Neuronal stem cell (in vitro differentiated cells): ENCODE measurements around the gene TNRC6B.

ENCODE experiments used
- DNase-seq: peaks from one replicate; pipeline ENCODE4 v3.0.0-alpha.2; 2013; ENCODE audit warnings: low spot score
- H2AFZ ChIP-seq: one replicate; pipeline ENCODE4 v1.6.1; 2013; ENCODE audit warnings: mild to moderate bottlenecking, low read length, inconsistent platforms
- H2AK5ac ChIP-seq: 2 replicates; pipeline ENCODE4 v1.6.1; 2013; ENCODE audit warnings: low read depth, mild to moderate bottlenecking, inconsistent platforms, low read length, moderate library complexity, mixed read lengths
- H2BK120ac ChIP-seq: 2 replicates; pipeline ENCODE4 v1.6.1; 2013; ENCODE audit warnings: low read depth, mild to moderate bottlenecking, inconsistent platforms, low read length, moderate library complexity, mixed read lengths
- H2BK12ac ChIP-seq: one replicate; pipeline ENCODE4 v1.6.1; 2013; ENCODE audit warnings: low read length, inconsistent platforms
- H2BK15ac ChIP-seq: 2 replicates; pipeline ENCODE4 v1.6.1; 2013; ENCODE audit warnings: mild to moderate bottlenecking, low read length, inconsistent platforms, mixed read lengths
- H2BK5ac ChIP-seq: one replicate; pipeline ENCODE4 v1.6.1; 2013; ENCODE audit warnings: inconsistent platforms, mild to moderate bottlenecking, low read length, moderate library complexity
- H3K14ac ChIP-seq: one replicate; pipeline ENCODE4 v1.6.1; 2013; ENCODE audit warnings: low read length, inconsistent platforms
- H3K18ac ChIP-seq: 2 replicates; pipeline ENCODE4 v1.6.1; 2013; ENCODE audit warnings: low read length, inconsistent platforms
- H3K23ac ChIP-seq: 2 replicates; pipeline ENCODE4 v1.6.1; 2013; ENCODE audit warnings: low read depth, mild to moderate bottlenecking, mixed read lengths, low read length, inconsistent platforms; ENCODE audit not compliant: poor library complexity
- H3K27ac ChIP-seq: replicated peaks from 3 replicates; pipeline ENCODE4 v1.5.1; 2013; ENCODE audit warnings: low read length, inconsistent platforms
- H3K27me3 ChIP-seq, 3 experiments: 2 replicates each; pipeline ENCODE4 v1.6.1; 2013; ENCODE audit warnings: low read length in 3 of 3, mild to moderate bottlenecking in 2 of 3, inconsistent platforms in 1 of 3, low read depth in 1 of 3, mixed read lengths in 1 of 3, moderate library complexity in 1 of 3; ENCODE audit not compliant: control insufficient read depth in 3 of 3, insufficient read depth in 3 of 3
- H3K36me3 ChIP-seq, 2 donors: replicated peaks in 1 of 2; 2 replicates each; pipeline ENCODE4 v1.6.1; 2013; ENCODE audit warnings: low read length in 2 of 2; ENCODE audit not compliant: control insufficient read depth in 2 of 2, insufficient read depth in 2 of 2
- H3K4ac ChIP-seq: 2 replicates; pipeline ENCODE4 v1.6.1; 2013; ENCODE audit warnings: inconsistent platforms, mild to moderate bottlenecking, low read length, moderate library complexity
- H3K4me1 ChIP-seq, 2 donors: 1 replicate in 1 of 2; 2 replicates in 1 of 2; pipeline ENCODE4 v1.6.1; 2013; ENCODE audit warnings: low read length in 2 of 2, low read depth in 1 of 2; ENCODE audit not compliant: control insufficient read depth in 2 of 2, insufficient read depth in 1 of 2
- H3K4me2 ChIP-seq: one replicate; pipeline ENCODE4 v1.6.1; 2013; ENCODE audit warnings: mild to moderate bottlenecking, low read length, inconsistent platforms; ENCODE audit not compliant: insufficient read depth, poor library complexity, severe bottlenecking
- H3K4me3 ChIP-seq, 2 donors: 2 replicates each; pipeline ENCODE4 v1.5.1; 2013; ENCODE audit warnings: low read length in 2 of 2, mild to moderate bottlenecking in 2 of 2, inconsistent platforms in 1 of 2, moderate library complexity in 1 of 2
- H3K79me1 ChIP-seq: one replicate; pipeline ENCODE4 v1.6.1; 2013; ENCODE audit warnings: low read depth, mild to moderate bottlenecking, inconsistent platforms, low read length, moderate library complexity
- H3K9ac ChIP-seq: one replicate; pipeline ENCODE4 v1.6.1; 2013; ENCODE audit warnings: mild to moderate bottlenecking, low read depth, low read length, inconsistent platforms; ENCODE audit not compliant: poor library complexity
- H3K9me3 ChIP-seq, 2 donors: replicated peaks in 1 of 2; 2 replicates each; pipeline versions ENCODE3 to v1.6.1; 2013; ENCODE audit warnings: low read length in 2 of 2, mild to moderate bottlenecking in 2 of 2, inconsistent platforms in 1 of 2, low read depth in 1 of 2, mixed read lengths in 1 of 2, moderate library complexity in 1 of 2; ENCODE audit not compliant: control insufficient read depth in 2 of 2, insufficient read depth in 1 of 2
- H4K8ac ChIP-seq: one replicate; pipeline ENCODE4 v1.6.1; 2013; ENCODE audit warnings: low read depth, mild to moderate bottlenecking, inconsistent platforms, low read length, moderate library complexity
- H4K91ac ChIP-seq: one replicate; pipeline ENCODE4 v1.6.1; 2013; ENCODE audit warnings: low read length, low read depth, mild to moderate bottlenecking, inconsistent platforms; ENCODE audit not compliant: poor library complexity
- WGBS, 2 donors: extraction: QIAGEN DNeasy Blood & Tissue Kit; methylation state at CpG; one replicate each; pipeline ENCODE4 v1.1.7; 2013; ENCODE audit warnings: missing lambda C conversion rate in 2 of 2, mixed read lengths in 1 of 2; ENCODE audit not compliant: insufficient read length in 2 of 2, insufficient replicate concordance in 1 of 2; ENCODE audit errors: extremely low coverage in 2 of 2; 5-methylcytosine and 5-hydroxymethylcytosine counted together

TNRC6B gene

GRCh38 chr22:40324468-40325305 lies 147.0 kb downstream of the TNRC6B start:
- Histone ChIP-seq H3K36me3 (peaks cover 26 to 97% of the 10 kb centered on the region in 2 donors), H4K8ac (no peak overlapping the region), H3K27me3 (no peaks in the 10 kb centered on the region), H3K4me1 (peaks cover 14 to 17% of the 10 kb centered on the region in 2 donors), H3K23ac (no peak overlapping the region), H3K4me3 (no peak overlapping the region), H3K79me1 (no peaks in the 10 kb centered on the region), H2BK12ac (no peak overlapping the region), H2AK5ac (no peak overlapping the region), H3K9me3 (no peaks in the 10 kb centered on the region), H2BK5ac (no peak overlapping the region), H3K4me2 (no peak overlapping the region), H2BK120ac (no peak overlapping the region), H3K4ac (no peak overlapping the region), H2BK15ac (no peak overlapping the region), H3K27ac (no peak overlapping the region), H3K9ac (no peak overlapping the region), H4K91ac (no peak overlapping the region), H3K18ac (no peak overlapping the region), H2AFZ (no peak overlapping the region), H3K14ac (no peak overlapping the region)
- DNase-seq, result no peak
- WGBS, 2 donors, result no CpG with 5 or more reads among the region's 19 CpGs

GRCh38 chr22:40325315-40325714 lies 147.6 kb downstream of the TNRC6B start:
- Histone ChIP-seq H2AFZ (no peak overlapping the region), H3K4me2 (no peak overlapping the region), H3K4me1 (peaks cover 14 to 19% of the 10 kb centered on the region in 2 donors), H3K14ac (no peak overlapping the region), H2BK120ac (no peak overlapping the region), H2BK5ac (no peak overlapping the region), H3K36me3 (peaks cover 26 to 98% of the 10 kb centered on the region in 2 donors), H3K4me3 (no peak overlapping the region), H3K9ac (no peak overlapping the region), H3K9me3 (no peaks in the 10 kb centered on the region), H3K18ac (no peak overlapping the region), H3K79me1 (no peaks in the 10 kb centered on the region), H4K91ac (no peak overlapping the region), H2BK12ac (no peak overlapping the region), H2AK5ac (no peak overlapping the region), H3K23ac (no peak overlapping the region), H3K27me3 (no peaks in the 10 kb centered on the region), H2BK15ac (no peak overlapping the region), H3K27ac (no peak overlapping the region), H3K4ac (no peak overlapping the region), H4K8ac (peak overlapping the region; percentile 83)
- WGBS, 2 donors, result no CpG with 5 or more reads among the region's 6 CpGs
- no peak for DNase-seq

GRCh38 chr22:40326905-40327735 lies 149.4 kb downstream of the TNRC6B start:
- H4K91ac ChIP-seq, result no peak overlapping the region
- no peak overlapping the region for H3K27ac ChIP-seq
- H2AFZ ChIP-seq, result no peak overlapping the region
- no peak overlapping the region for H2BK5ac ChIP-seq
- no peak overlapping the region for H3K9ac ChIP-seq
- no peak overlapping the region for H2BK120ac ChIP-seq
- H3K18ac ChIP-seq, result no peak overlapping the region
- no peak overlapping the region for H3K4ac ChIP-seq
- H3K4me2 ChIP-seq, result peak overlapping the region; percentile 47
- H3K14ac ChIP-seq, result no peak overlapping the region
- no peaks in the 10 kb centered on the region for H3K9me3 ChIP-seq
- H4K8ac ChIP-seq, result no peak overlapping the region
- no peak overlapping the region for H2BK15ac ChIP-seq
- no peaks in the 10 kb centered on the region for H3K27me3 ChIP-seq
- no peak overlapping the region for H3K4me3 ChIP-seq
- peaks cover 30 to 31% of the 10 kb centered on the region in 2 donors for H3K4me1 ChIP-seq
- H2AK5ac ChIP-seq, result no peak overlapping the region
- no peak overlapping the region for H2BK12ac ChIP-seq
- no peak overlapping the region for H3K23ac ChIP-seq
- no peaks in the 10 kb centered on the region for H3K79me1 ChIP-seq
- peaks cover 16 to 88% of the 10 kb centered on the region in 2 donors for H3K36me3 ChIP-seq
- peak; percentile 29 for DNase-seq
- WGBS, 2 donors, result no CpG with 5 or more reads among the region's 10 CpGs
